ENCODE results near the gene F2RL3.

DNA sequence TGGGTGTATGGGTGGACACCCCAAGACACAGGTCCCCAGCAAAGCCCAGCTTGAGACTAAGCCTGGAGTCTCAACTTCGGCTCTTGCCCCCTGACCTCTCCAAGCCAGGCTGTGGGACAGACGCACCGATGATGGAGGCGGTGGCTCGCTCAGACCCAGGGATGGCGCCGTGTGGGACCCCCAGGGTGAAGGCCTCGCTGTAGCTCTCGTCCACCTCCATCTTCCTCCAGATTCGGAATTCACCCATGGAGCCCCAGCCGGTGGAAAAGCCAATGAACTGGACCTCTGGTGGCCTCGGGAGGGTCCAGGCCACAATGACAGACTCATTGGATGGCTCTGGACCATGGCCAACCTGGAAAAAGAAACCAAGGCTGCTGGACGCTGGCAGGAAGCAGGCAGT is 39.1 kb downstream of the F2RL3 start:
- TF ChIP-seq, protein P1, sequence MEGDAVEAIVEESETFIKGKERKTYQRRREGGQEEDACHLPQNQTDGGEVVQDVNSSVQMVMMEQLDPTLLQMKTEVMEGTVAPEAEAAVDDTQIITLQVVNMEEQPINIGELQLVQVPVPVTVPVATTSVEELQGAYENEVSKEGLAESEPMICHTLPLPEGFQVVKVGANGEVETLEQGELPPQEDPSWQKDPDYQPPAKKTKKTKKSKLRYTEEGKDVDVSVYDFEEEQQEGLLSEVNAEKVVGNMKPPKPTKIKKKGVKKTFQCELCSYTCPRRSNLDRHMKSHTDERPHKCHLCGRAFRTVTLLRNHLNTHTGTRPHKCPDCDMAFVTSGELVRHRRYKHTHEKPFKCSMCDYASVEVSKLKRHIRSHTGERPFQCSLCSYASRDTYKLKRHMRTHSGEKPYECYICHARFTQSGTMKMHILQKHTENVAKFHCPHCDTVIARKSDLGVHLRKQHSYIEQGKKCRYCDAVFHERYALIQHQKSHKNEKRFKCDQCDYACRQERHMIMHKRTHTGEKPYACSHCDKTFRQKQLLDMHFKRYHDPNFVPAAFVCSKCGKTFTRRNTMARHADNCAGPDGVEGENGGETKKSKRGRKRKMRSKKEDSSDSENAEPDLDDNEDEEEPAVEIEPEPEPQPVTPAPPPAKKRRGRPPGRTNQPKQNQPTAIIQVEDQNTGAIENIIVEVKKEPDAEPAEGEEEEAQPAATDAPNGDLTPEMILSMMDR (IDR thresholded peaks at IDR 0.05; ENCODE audit: low read length): no peak
- TF ChIP-seq EZH2 (IDR thresholded peaks at IDR 0.05; ENCODE audit: borderline replicate concordance, low read length): no peak

Data from OCI-LY1 (cell line).